Panc1 (cell line): Measurements from ENCODE around the gene ZBTB47. TPM values are rescaled to one million over a fixed set of nuclear protein-coding genes. Genes with fewer than 3 reads are reported as not detected.

ENCODE experiments used
- ATAC-seq: fragments of 200-7000 bp; cut with Tn5 transposase; 2 replicates; pipeline ENCODE4 v1.9.1; 2020; ENCODE audit warnings: mild to moderate bottlenecking, moderate library complexity
- BruUV-seq: library from RNA; stranded (reverse); fragments of 400-500 nt; replicated peaks from 2 replicates; lab custom pipeline; 2021; lab: Mats Ljungman, UMichigan
- CTCF ChIA-PET: fragments of 300-600 bp; sonication (Branson Sonifier 250); formaldehyde crosslinking; loops from one replicate; lab custom pipeline; 2022; ENCODE audit warnings: antibody characterized with exemption; lab: Charles Lee
- POLR2A ChIA-PET: fragments of 300-600 bp; sonication (Branson Sonifier 250); formaldehyde crosslinking; loops from one replicate; lab custom pipeline; 2022; ENCODE audit warnings: antibody characterized with exemption; lab: Charles Lee
- DNase-seq: peaks from one replicate; pipeline ENCODE4 v3.0.0-alpha.2; 2010; ENCODE audit warnings: low read depth, low spot score
- H3K27ac ChIP-seq: 2 replicates; pipeline ENCODE4 v1.5.1; 2011; ENCODE audit warnings: mild to moderate bottlenecking, low read length, inconsistent platforms
- H3K27me3 ChIP-seq: fragments of 200-500 bp; sonication (Bioruptor generic); 2 replicates; pipeline ENCODE4 v1.6.0; 2014; ENCODE audit warnings: low read length, inconsistent platforms; ENCODE audit not compliant: control insufficient read depth, insufficient read depth
- H3K36me3 ChIP-seq: fragments of 200-500 bp; sonication (Bioruptor generic); 2 replicates; pipeline ENCODE4 v1.5.1; 2014; ENCODE audit warnings: inconsistent platforms, mild to moderate bottlenecking, low read length, moderate library complexity; ENCODE audit not compliant: control insufficient read depth, insufficient read depth
- H3K4me1 ChIP-seq: 2 replicates; pipeline ENCODE4 v1.5.1; 2011; ENCODE audit warnings: inconsistent platforms, mild to moderate bottlenecking, low read length, moderate library complexity; ENCODE audit not compliant: control insufficient read depth, insufficient read depth
- H3K4me3 ChIP-seq, 2 experiments: 2 replicates each; pipeline ENCODE4 v1.5.1; 2011 to 2012; ENCODE audit warnings: low read depth in 2 of 2, low read length in 2 of 2, mild to moderate bottlenecking in 2 of 2, inconsistent platforms in 1 of 2, moderate library complexity in 1 of 2
- H3K9me3 ChIP-seq: fragments of 200-500 bp; sonication (Bioruptor generic); 2 replicates; pipeline ENCODE4 v1.5.1; 2014; ENCODE audit warnings: low read depth, mild to moderate bottlenecking, inconsistent platforms, low read length, moderate library complexity; ENCODE audit not compliant: control insufficient read depth, insufficient read depth
- POLR2AphosphoS5 ChIP-seq: IDR thresholded peaks from 2 replicates; pipeline ENCODE4 v1.6.1; 2012; ENCODE audit warnings: mild to moderate bottlenecking, low read depth, low read length, moderate library complexity
- SIN3A ChIP-seq: IDR thresholded peaks from 2 replicates; pipeline ENCODE4 v1.6.1; 2012; ENCODE audit warnings: low read depth, mild to moderate bottlenecking, low read length, moderate library complexity, borderline replicate concordance; ENCODE audit not compliant: insufficient read depth
- TCF7L2 ChIP-seq: IDR thresholded peaks from 2 replicates; pipeline ENCODE4 v1.6.1; 2011; ENCODE audit warnings: mild to moderate bottlenecking, low read depth, low read length, inconsistent platforms
- in situ Hi-C: cut with HindIII; loops from 2 replicates; pipeline ENCODE4 v1.10.0; 2016; ENCODE audit warnings: low sequenced_read_pairs, low pct_unique_long_range_greater_than_20kb
- intact Hi-C: fragments of 100-400 bp; cut with micrococcal nuclease; formaldehyde crosslinking; loops from one replicate; pipeline ENCODE4 v1.10.0; 2022; ENCODE audit not compliant: unreplicated experiment
- total RNA-seq: library from RNA; stranded (reverse); gene quantifications from one replicate; pipeline ENCODE4 v1.2.1, GENCODE V29; 2021; ENCODE audit not compliant: unreplicated experiment
- TF ChIP-seq, protein P1 (sequence below): fragments of 450-650 bp; IDR thresholded peaks from 2 replicates; pipeline ENCODE4 v1.5.1; 2017; ENCODE audit warnings: mild to moderate bottlenecking
- TF ChIP-seq, protein P2 (sequence below), 2 experiments: IDR thresholded peaks; 2 replicates each; pipeline ENCODE4 v1.6.1; 2011 to 2012; ENCODE audit warnings: low read depth in 2 of 2, control low read depth in 1 of 2, low read length in 1 of 2, mild to moderate bottlenecking in 1 of 2, moderate library complexity in 1 of 2; ENCODE audit not compliant: insufficient read depth in 1 of 2

The ZBTB47 gene
- total RNA-seq, 1 experiment from 2014 or later = 3.6 TPM

DNA sequence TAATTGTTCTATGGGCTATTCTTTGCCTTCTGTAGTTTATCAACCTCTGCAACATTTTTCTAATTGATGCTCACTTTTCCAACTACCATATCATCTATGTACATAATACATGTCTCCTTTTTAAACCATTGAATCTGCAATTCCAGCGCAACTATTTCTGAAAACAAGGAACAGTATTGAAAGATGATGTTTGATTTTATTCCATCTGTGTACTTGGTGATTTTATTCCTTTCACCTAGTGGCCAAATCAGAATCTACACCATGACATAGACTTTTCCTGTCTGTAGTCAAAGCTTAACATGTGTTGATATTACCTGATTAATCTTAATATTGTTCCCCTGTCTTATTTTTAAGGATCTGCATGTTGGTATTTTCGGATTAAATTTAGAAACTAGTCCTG, 40.0 kb upstream of the ZBTB47 start:
- Histone ChIP-seq H3K9me3 (no peaks in the 10 kb centered on the region), H3K36me3 (peaks cover 2% of the 10 kb centered on the region; the same call in 1 of the 2 replicates), H3K4me3 (no peak overlapping the region), H3K27me3 (no peaks in the 10 kb centered on the region), H3K27ac (no peak overlapping the region), H3K4me1 (peaks cover 3% of the 10 kb centered on the region; the same call in 1 of the 2 replicates)
- TF ChIP-seq TCF7L2 = no peak
- TF ChIP-seq, protein P1, sequence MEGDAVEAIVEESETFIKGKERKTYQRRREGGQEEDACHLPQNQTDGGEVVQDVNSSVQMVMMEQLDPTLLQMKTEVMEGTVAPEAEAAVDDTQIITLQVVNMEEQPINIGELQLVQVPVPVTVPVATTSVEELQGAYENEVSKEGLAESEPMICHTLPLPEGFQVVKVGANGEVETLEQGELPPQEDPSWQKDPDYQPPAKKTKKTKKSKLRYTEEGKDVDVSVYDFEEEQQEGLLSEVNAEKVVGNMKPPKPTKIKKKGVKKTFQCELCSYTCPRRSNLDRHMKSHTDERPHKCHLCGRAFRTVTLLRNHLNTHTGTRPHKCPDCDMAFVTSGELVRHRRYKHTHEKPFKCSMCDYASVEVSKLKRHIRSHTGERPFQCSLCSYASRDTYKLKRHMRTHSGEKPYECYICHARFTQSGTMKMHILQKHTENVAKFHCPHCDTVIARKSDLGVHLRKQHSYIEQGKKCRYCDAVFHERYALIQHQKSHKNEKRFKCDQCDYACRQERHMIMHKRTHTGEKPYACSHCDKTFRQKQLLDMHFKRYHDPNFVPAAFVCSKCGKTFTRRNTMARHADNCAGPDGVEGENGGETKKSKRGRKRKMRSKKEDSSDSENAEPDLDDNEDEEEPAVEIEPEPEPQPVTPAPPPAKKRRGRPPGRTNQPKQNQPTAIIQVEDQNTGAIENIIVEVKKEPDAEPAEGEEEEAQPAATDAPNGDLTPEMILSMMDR = peak; percentile 48; the same call in 1 of the 2 replicates
- DNase-seq = no peak
- in situ Hi-C loops = no loop called here
- 0 out of 2 replicates have a peak, but pooled peaks have one; percentile 12 for ATAC-seq
- POLR2A ChIA-PET = no interaction called here
- intact Hi-C loops = no loop called here
- BruUV-seq = no TSS peak
- CTCF ChIA-PET = interaction anchor here (0.8 kb wide), 1 partner anchor 12 kb away, joined by 7 read pairs; no protein-coding TSS in a partner anchor

DNA sequence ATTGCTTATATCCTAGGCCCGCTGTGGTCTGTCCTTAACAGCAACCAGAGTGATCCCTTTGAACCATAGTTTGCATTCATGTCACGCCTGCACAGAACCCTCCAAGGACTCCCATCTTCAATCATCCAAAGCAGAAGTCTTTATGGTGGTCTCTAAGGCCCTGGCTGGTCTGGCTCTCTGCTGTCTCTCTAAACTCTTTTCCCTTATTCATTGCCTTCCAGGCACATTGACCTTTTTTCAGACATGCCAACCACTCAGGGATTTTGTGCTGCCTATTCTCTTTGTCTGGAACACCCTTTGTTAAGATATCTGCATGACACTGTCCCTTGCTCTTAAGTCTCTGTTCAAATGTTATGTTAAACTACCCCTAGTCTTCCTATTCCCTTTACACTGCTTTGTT, 21.9 kb upstream of the ZBTB47 start:
- no TSS peak for BruUV-seq
- intact Hi-C loops (no loop called here), in situ Hi-C loops (no loop called here)
- TF ChIP-seq, protein P2, sequence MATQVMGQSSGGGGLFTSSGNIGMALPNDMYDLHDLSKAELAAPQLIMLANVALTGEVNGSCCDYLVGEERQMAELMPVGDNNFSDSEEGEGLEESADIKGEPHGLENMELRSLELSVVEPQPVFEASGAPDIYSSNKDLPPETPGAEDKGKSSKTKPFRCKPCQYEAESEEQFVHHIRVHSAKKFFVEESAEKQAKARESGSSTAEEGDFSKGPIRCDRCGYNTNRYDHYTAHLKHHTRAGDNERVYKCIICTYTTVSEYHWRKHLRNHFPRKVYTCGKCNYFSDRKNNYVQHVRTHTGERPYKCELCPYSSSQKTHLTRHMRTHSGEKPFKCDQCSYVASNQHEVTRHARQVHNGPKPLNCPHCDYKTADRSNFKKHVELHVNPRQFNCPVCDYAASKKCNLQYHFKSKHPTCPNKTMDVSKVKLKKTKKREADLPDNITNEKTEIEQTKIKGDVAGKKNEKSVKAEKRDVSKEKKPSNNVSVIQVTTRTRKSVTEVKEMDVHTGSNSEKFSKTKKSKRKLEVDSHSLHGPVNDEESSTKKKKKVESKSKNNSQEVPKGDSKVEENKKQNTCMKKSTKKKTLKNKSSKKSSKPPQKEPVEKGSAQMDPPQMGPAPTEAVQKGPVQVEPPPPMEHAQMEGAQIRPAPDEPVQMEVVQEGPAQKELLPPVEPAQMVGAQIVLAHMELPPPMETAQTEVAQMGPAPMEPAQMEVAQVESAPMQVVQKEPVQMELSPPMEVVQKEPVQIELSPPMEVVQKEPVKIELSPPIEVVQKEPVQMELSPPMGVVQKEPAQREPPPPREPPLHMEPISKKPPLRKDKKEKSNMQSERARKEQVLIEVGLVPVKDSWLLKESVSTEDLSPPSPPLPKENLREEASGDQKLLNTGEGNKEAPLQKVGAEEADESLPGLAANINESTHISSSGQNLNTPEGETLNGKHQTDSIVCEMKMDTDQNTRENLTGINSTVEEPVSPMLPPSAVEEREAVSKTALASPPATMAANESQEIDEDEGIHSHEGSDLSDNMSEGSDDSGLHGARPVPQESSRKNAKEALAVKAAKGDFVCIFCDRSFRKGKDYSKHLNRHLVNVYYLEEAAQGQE (IDR thresholded peaks at IDR 0.05; ENCODE audit: insufficient read depth in 1 of 2, low read depth in 2 of 2, low read length in 1 of 2) = no peak
- TF ChIP-seq, protein P1 = no peak
- no peak for TF ChIP-seq SIN3A
- no peak for TF ChIP-seq POLR2AphosphoS5
- TF ChIP-seq TCF7L2 = no peak
- CTCF ChIA-PET = no interaction called here
- no peak for DNase-seq
- Histone ChIP-seq H3K27me3 (no peaks in the 10 kb centered on the region), H3K4me3 (no peak overlapping the region), H3K9me3 (no peaks in the 10 kb centered on the region), H3K4me1 (no peaks in the 10 kb centered on the region), H3K27ac (no peak overlapping the region), H3K36me3 (peaks cover 37% of the 10 kb centered on the region)
- POLR2A ChIA-PET = no interaction called here
- ATAC-seq = no peak
